ENCODE results near the gene IFT80. TPM values are rescaled to one million over a fixed set of nuclear protein-coding genes. Genes with fewer than 3 reads are reported as not detected.

Gene IFT80
- total RNA-seq: 10 to 100 TPM in 1 of 2 experiments, 1 to 10 TPM in 1; 9.4 to 12.9 TPM
- 3.0 TPM for polyA plus RNA-seq

DNA sequence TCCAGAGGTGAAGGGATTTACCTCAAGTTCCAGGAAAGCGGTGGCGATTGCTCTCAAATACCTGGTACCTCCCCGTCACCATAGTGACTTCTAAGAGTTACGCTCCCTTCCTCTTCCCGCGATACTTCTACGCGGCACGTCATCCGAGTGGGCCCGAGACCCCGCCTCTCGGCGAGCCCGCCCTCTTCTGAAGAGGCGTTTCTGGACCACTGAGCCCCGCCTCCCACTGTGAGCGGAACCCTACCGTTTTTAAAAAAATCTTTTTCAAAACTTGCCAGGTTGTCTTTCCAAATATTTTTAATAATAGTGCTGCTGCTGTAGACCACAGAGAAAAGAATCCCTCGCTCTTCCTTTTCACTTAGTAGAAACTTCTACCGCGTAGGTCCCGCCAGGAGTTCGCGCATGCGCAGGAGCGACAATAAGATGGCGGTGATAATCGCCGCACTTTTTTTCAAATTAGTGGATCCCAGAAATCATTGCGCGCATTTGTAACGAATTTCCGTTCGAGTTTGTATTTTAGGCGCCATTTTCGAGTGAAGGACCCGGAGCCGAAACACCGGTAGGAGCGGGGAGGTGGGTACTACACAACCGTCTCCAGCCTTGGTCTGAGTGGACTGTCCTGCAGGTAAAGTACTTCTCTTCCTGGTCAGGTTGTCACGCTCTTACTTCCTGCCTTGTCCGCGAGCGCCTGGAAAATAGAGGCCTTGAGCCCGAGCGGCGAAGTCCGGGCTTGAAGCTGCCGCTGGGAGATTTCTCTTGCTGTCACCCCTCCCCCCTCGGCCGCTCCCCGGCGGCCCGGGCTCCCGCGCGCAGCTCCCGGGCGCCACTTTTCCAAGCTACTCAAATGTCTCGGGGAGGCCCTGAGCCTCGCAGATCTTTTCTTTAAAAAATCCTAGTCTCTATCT lies at the start of gene IFT80, which contains the start of gene SMC4:
TSS of gene IFT80 (minus strand) at position 101 of the 905 bp plus-strand sequence. CDS start 14,625 bp downstream, outside the sequence.
TSS of gene SMC4 (plus strand) at position 526 of the 905 bp plus-strand sequence. CDS start 1,177 bp downstream, outside the sequence.
- Histone ChIP-seq H3K4me1 (ENCODE audit: insufficient read depth, low read length) (peaks cover 18% of the 10 kb centered on the region), H3K27ac (ENCODE audit: low read depth, low read length) (peak within 1 kb of the TSS; percentile 91), H3K9me3 (ENCODE audit: low read length) (no peaks in the 10 kb centered on the region), H3K36me3 (ENCODE audit: insufficient read depth, low read length) (no peaks in the 10 kb centered on the region), H3K4me3 (ENCODE audit: low read length) (peak within 1 kb of the TSS; percentile 94), H3K27me3 (ENCODE audit: insufficient read depth, low read length, poor library complexity, severe bottlenecking) (no peaks in the 10 kb centered on the region)
- Mint-ChIP-seq H3K36me3 (peaks cover 2 to 37% (median 7%) of the 10 kb centered on the region in 3 donors), H3K9me3 (peaks cover 0 to 3% (median 0%) of the 10 kb centered on the region in 5 donors), H3K27ac (peak within 1 kb of the TSS; percentile 96 to 100 (median 99)), H3K4me3 (peak within 1 kb of the TSS; percentile 92 to 99 (median 99)), H3K27me3 (peaks cover 13 to 33% of the 10 kb centered on the region in 2 donors), H3K4me1 (peaks cover 48 to 62% (median 56%) of the 10 kb centered on the region in 3 donors)
- ChIA-PET POLR2A (interaction anchor here (0.8 to 0.9 kb wide), 2 partner anchors 50 to 356 kb away, joined by 4 read pairs; partner anchors contain the start of gene TRIM59), CTCF (interaction anchor here (1.6 kb wide), 1 partner anchor 14 kb away, joined by 6 read pairs; no protein-coding TSS in a partner anchor)
- DNase-seq: peak; percentile 93 to 98 (median 96)

DNA sequence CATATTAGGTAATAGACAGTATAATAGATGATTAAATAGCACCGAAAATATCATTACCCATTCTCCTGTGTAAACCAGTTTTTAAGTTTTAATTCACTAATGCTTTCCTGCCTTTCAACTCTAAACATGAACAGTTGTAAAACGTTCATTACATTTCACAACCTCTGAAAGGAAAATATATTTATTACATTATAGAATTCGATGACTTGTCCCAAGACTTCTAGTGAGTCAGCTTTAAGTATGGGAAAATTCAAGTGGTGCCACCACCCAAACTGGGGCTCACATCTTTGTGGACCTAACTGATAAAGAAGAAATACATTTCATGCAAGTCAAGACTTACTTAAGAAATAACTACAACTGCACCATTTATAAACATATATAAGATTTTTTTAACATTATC lies 48.5 kb upstream of the IFT80 start:
- Histone ChIP-seq H3K4me3 (ENCODE audit: low read length) (no peak overlapping the region), H3K27ac (ENCODE audit: low read depth, low read length) (peak overlapping the region; percentile 87), H3K9me3 (ENCODE audit: low read length) (no peaks in the 10 kb centered on the region), H3K4me1 (ENCODE audit: insufficient read depth, low read length) (peaks cover 18% of the 10 kb centered on the region), H3K27me3 (ENCODE audit: insufficient read depth, low read length, poor library complexity, severe bottlenecking) (no peaks in the 10 kb centered on the region), H3K36me3 (ENCODE audit: insufficient read depth, low read length) (no peaks in the 10 kb centered on the region)
- Mint-ChIP-seq H3K4me3 (peak overlapping the region in 4 of 7 donors; percentile 41 to 100 (median 74)), H3K36me3 (peaks cover 4 to 21% (median 12%) of the 10 kb centered on the region in 3 donors), H3K27me3 (no peaks in the 10 kb centered on the region), H3K9me3 (no peaks in the 10 kb centered on the region), H3K27ac (peak overlapping the region in 1 of 8 donors; percentile 40), H3K4me1 (peaks cover 40 to 71% (median 68%) of the 10 kb centered on the region in 3 donors)
- POLR2A ChIA-PET: no interaction called here
- CTCF ChIA-PET: interaction anchor here (1.1 kb wide), 1 partner anchor 33 kb away, joined by 4 read pairs; no protein-coding TSS in a partner anchor
- no peak for DNase-seq

DNA sequence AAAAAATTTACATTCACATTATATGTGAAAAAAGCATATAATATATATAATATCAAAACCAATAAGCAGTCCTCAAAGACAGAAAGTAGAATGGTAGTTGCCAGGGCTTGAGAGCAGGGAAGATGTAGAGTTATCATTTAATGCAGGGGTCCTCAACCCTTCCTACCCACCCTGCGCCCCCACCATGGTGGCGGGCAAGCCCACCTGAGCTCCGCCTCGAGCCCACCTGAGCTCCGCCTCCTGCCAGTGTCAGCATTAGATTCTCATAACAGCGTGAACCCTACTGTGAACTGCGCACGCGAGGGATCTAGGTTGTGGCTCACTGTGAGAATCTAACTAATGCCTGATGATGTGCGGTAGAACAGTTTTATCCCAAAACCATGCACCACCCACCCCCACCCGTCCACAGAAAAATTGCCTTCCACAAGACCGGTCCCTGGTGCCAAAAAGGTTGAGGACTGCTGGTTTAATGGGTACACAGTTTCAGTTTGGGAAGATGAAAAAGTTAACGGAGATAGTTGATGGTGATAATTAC lies 47.6 kb upstream of the IFT80 start:
- H3K4me1 Mint-ChIP-seq: peaks cover 42 to 77% (median 75%) of the 10 kb centered on the region in 3 donors
- no peaks in the 10 kb centered on the region for H3K9me3 ChIP-seq (ENCODE audit: low read length)
- H3K4me3 Mint-ChIP-seq: peak overlapping the region in 6 of 7 donors; percentile 6 to 64 (median 53)
- POLR2A ChIA-PET: no interaction called here
- no peaks in the 10 kb centered on the region for H3K27me3 ChIP-seq (ENCODE audit: insufficient read depth, low read length, poor library complexity, severe bottlenecking)
- no peaks in the 10 kb centered on the region for H3K9me3 Mint-ChIP-seq
- no peak for DNase-seq
- H3K36me3 ChIP-seq (ENCODE audit: insufficient read depth, low read length): no peaks in the 10 kb centered on the region
- CTCF ChIA-PET: interaction anchor here (1.1 kb wide), 1 partner anchor 32 kb away, joined by 4 read pairs; no protein-coding TSS in a partner anchor
- H3K27ac ChIP-seq (ENCODE audit: low read depth, low read length): no peak overlapping the region
- peaks cover 4 to 25% (median 12%) of the 10 kb centered on the region in 3 donors for H3K36me3 Mint-ChIP-seq
- H3K4me3 ChIP-seq (ENCODE audit: low read length): no peak overlapping the region
- peaks cover 18% of the 10 kb centered on the region for H3K4me1 ChIP-seq (ENCODE audit: insufficient read depth, low read length)
- peak overlapping the region in 3 of 8 donors; percentile 10 to 54 (median 48) for H3K27ac Mint-ChIP-seq
- no peaks in the 10 kb centered on the region for H3K27me3 Mint-ChIP-seq

DNA sequence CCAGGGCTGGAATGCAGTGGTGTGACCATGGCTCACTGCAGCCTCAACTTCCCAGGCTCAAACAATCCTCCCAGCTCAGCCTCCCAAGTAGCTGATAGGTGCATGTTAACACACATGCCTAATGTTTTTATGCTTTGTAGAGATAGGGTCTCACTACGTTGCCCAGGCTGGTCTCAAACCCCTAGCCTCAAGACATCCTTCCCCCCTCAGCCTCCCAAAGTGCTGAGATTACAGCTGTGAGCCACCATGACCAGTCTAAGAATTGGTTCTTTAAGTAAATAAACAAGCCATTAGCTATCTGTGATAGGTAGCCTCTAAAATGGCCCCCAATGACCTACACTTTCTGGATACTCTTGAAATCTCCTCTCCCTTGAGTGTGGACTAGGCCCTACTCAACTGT lies 46.8 kb upstream of the IFT80 start:
- no peaks in the 10 kb centered on the region for H3K27me3 Mint-ChIP-seq
- POLR2A ChIA-PET: no interaction called here
- no peaks in the 10 kb centered on the region for H3K27me3 ChIP-seq (ENCODE audit: insufficient read depth, low read length, poor library complexity, severe bottlenecking)
- no peak overlapping the region for H3K27ac ChIP-seq (ENCODE audit: low read depth, low read length)
- peaks cover 18% of the 10 kb centered on the region for H3K4me1 ChIP-seq (ENCODE audit: insufficient read depth, low read length)
- no peaks in the 10 kb centered on the region for H3K9me3 Mint-ChIP-seq
- CTCF ChIA-PET: no interaction called here
- peak overlapping the region in 2 of 7 donors; percentile 8 to 32 for H3K4me3 Mint-ChIP-seq
- no peaks in the 10 kb centered on the region for H3K9me3 ChIP-seq (ENCODE audit: low read length)
- no peak for DNase-seq
- peaks cover 44 to 80% (median 79%) of the 10 kb centered on the region in 3 donors for H3K4me1 Mint-ChIP-seq
- H3K36me3 ChIP-seq (ENCODE audit: insufficient read depth, low read length): no peaks in the 10 kb centered on the region
- peak overlapping the region in 2 of 8 donors; percentile 55 to 76 for H3K27ac Mint-ChIP-seq
- H3K4me3 ChIP-seq (ENCODE audit: low read length): no peak overlapping the region
- H3K36me3 Mint-ChIP-seq: peaks cover 4 to 27% (median 14%) of the 10 kb centered on the region in 3 donors

DNA sequence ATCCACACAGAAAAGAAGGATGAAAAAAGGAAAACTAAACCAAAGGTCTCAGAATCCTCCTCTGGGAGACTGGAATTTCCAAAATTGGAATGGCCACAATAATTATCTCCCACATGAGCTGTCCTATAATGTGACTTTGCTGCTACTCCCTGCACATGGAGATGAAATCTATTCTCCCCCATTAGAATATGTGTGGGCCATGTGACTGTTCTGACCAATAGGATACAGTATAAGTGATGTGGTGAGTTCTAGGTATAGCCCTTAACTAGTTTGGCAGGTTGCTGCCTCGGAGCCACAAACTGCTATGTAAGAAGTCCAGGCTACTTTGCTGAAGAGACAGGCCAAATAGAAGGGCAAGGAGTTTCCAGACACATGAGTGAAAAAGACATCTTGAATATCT lies 45.4 kb upstream of the IFT80 start:
- peak overlapping the region in 2 of 8 donors; percentile 55 to 62 for H3K27ac Mint-ChIP-seq
- ChIA-PET POLR2A (no interaction called here), CTCF (no interaction called here)
- H3K27me3 Mint-ChIP-seq: no peaks in the 10 kb centered on the region
- no peaks in the 10 kb centered on the region for H3K36me3 ChIP-seq (ENCODE audit: insufficient read depth, low read length)
- H3K27ac ChIP-seq (ENCODE audit: low read depth, low read length): no peak overlapping the region
- peak overlapping the region in 2 of 7 donors; percentile 10 to 43 for H3K4me3 Mint-ChIP-seq
- H3K36me3 Mint-ChIP-seq: peaks cover 8 to 33% (median 21%) of the 10 kb centered on the region in 3 donors
- no peaks in the 10 kb centered on the region for H3K27me3 ChIP-seq (ENCODE audit: insufficient read depth, low read length, poor library complexity, severe bottlenecking)
- H3K4me3 ChIP-seq (ENCODE audit: low read length): no peak overlapping the region
- no peak for DNase-seq
- H3K4me1 ChIP-seq (ENCODE audit: insufficient read depth, low read length): peaks cover 11% of the 10 kb centered on the region
- no peaks in the 10 kb centered on the region for H3K9me3 ChIP-seq (ENCODE audit: low read length)
- H3K4me1 Mint-ChIP-seq: peaks cover 41 to 82% (median 79%) of the 10 kb centered on the region in 3 donors
- H3K9me3 Mint-ChIP-seq: no peaks in the 10 kb centered on the region

DNA sequence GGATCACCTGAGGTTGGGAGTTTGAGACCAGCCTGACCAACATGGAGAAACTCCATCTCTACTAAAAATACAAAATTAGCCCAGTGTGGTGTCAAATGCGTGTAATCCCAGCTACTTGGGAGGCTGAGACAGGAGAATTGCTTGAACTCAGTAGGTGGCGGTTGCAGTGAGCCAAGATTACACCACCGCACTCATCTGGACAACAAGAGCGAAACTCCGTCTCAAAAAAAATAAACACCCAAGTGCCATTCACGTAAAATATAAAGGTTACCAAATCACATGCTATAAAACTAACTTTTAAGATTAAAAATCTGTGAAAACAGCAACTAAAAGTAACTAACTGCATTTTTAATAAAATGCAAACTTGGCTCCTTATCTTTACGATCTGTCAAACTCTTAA lies 41.7 kb upstream of the IFT80 start:
- CTCF ChIA-PET: interaction anchor here (1.3 kb wide), 1 partner anchor 25 kb away, joined by 3 read pairs; no protein-coding TSS in a partner anchor
- H3K4me1 ChIP-seq (ENCODE audit: insufficient read depth, low read length): peaks cover 12% of the 10 kb centered on the region
- POLR2A ChIA-PET: no interaction called here
- Mint-ChIP-seq H3K27me3 (no peaks in the 10 kb centered on the region), H3K4me3 (no peak overlapping the region), H3K4me1 (peaks cover 53 to 83% (median 77%) of the 10 kb centered on the region in 3 donors), H3K36me3 (peaks cover 16 to 51% (median 31%) of the 10 kb centered on the region in 3 donors), H3K27ac (no peak overlapping the region), H3K9me3 (no peaks in the 10 kb centered on the region)
- DNase-seq: no peak
- no peaks in the 10 kb centered on the region for H3K9me3 ChIP-seq (ENCODE audit: low read length)
- H3K27ac ChIP-seq (ENCODE audit: low read depth, low read length): no peak overlapping the region
- no peaks in the 10 kb centered on the region for H3K36me3 ChIP-seq (ENCODE audit: insufficient read depth, low read length)
- no peak overlapping the region for H3K4me3 ChIP-seq (ENCODE audit: low read length)
- no peaks in the 10 kb centered on the region for H3K27me3 ChIP-seq (ENCODE audit: insufficient read depth, low read length, poor library complexity, severe bottlenecking)

DNA sequence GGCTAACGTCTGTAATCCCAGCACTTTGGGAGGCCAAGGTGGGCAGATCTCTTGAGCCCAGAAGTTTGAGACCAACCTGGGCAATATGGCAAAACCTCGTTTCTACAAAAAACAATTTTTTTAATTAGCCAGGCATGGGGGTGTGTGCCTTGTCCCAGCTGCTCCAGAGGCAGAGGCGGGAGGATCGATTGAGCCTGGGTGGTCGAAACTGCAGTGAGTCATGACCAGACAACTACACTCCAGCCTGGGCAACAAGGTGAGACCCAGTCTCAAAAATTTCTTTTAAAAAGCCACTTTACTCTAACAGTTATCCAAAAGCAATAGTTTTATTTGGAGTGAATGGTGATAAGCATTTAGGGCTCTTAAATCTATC lies 38.0 kb upstream of the IFT80 start:
- CTCF ChIA-PET: interaction anchor here (0.7 kb wide), 1 partner anchor 24 kb away, joined by 3 read pairs; no protein-coding TSS in a partner anchor
- H3K4me3 ChIP-seq (ENCODE audit: low read length): no peak overlapping the region
- no peak for DNase-seq
- Mint-ChIP-seq H3K27ac (peak overlapping the region in 4 of 8 donors; percentile 37 to 82 (median 61)), H3K9me3 (no peaks in the 10 kb centered on the region), H3K4me3 (peak overlapping the region in 2 of 7 donors; percentile 28 to 57), H3K4me1 (peaks cover 47 to 80% (median 70%) of the 10 kb centered on the region in 3 donors), H3K27me3 (no peaks in the 10 kb centered on the region), H3K36me3 (peaks cover 12 to 73% (median 36%) of the 10 kb centered on the region in 3 donors)
- H3K27ac ChIP-seq (ENCODE audit: low read depth, low read length): peak overlapping the region; percentile 1
- H3K9me3 ChIP-seq (ENCODE audit: low read length): no peaks in the 10 kb centered on the region
- POLR2A ChIA-PET: interaction anchor here (0.6 kb wide), 1 partner anchor 127 kb away, joined by 3 read pairs; no protein-coding TSS in a partner anchor
- peaks cover 12% of the 10 kb centered on the region for H3K4me1 ChIP-seq (ENCODE audit: insufficient read depth, low read length)
- no peaks in the 10 kb centered on the region for H3K36me3 ChIP-seq (ENCODE audit: insufficient read depth, low read length)
- no peaks in the 10 kb centered on the region for H3K27me3 ChIP-seq (ENCODE audit: insufficient read depth, low read length, poor library complexity, severe bottlenecking)
